Measurements from ENCODE around the gene ATRNL1. TPM values are rescaled to one million over a fixed set of nuclear protein-coding genes. Genes with fewer than 3 reads are reported as not detected.
"Not testable (repeated sequence)": the region's sequence is repeated elsewhere in the genome, so short reads cannot be mapped to it uniquely, and the experiment has no call there.

Gene ATRNL1
- total RNA-seq, 1 experiment from 2014 or later = not detected

- no peak for ATAC-seq
- H3K36me3 ChIP-seq (ENCODE audit: low read depth, low read length) = no peaks in the 10 kb centered on the region
- no peak overlapping the region for H3K4me3 ChIP-seq (ENCODE audit: low read length)
- H3K4me1 ChIP-seq (ENCODE audit: insufficient read depth, low read length) = no peaks in the 10 kb centered on the region
- H3K79me2 ChIP-seq (ENCODE audit: low read length) = no peaks in the 10 kb centered on the region
- no peaks in the 10 kb centered on the region for H3F3A ChIP-seq (ENCODE audit: low read length, unreplicated experiment)
- ChIA-PET POLR2A (ENCODE audit: unreplicated experiment) (no interaction called here), CTCF (no interaction called here)
- no TSS peak for BruUV-seq (replicated peaks)
- intact Hi-C loops (cut with micrococcal nuclease) = no loop called here
- no peaks in the 10 kb centered on the region for H4K20me1 ChIP-seq (ENCODE audit: low read length)
- no peak for DNase-seq
- H2AFZ ChIP-seq (ENCODE audit: low read length) = no peak overlapping the region
- H3K9ac ChIP-seq (ENCODE audit: low read length) = no peak overlapping the region
- H3K9me3 ChIP-seq (ENCODE audit: low read length) = no peaks in the 10 kb centered on the region
- H3K27me3 ChIP-seq (ENCODE audit: low read length) = no peaks in the 10 kb centered on the region
- H3K27ac ChIP-seq (ENCODE audit: low read length) = no peak overlapping the region
- H3K9me2 ChIP-seq (replicated peaks; ENCODE audit: low read length) = no peaks in the 10 kb centered on the region
- TF ChIP-seq EZH2phosphoT487 (IDR thresholded peaks at IDR 0.05; ENCODE audit: borderline replicate concordance, low read length) (no peak), EZH2 (IDR thresholded peaks at IDR 0.05; ENCODE audit: low read length, unreplicated experiment) (no peak)
- TF ChIP-seq, protein P1, sequence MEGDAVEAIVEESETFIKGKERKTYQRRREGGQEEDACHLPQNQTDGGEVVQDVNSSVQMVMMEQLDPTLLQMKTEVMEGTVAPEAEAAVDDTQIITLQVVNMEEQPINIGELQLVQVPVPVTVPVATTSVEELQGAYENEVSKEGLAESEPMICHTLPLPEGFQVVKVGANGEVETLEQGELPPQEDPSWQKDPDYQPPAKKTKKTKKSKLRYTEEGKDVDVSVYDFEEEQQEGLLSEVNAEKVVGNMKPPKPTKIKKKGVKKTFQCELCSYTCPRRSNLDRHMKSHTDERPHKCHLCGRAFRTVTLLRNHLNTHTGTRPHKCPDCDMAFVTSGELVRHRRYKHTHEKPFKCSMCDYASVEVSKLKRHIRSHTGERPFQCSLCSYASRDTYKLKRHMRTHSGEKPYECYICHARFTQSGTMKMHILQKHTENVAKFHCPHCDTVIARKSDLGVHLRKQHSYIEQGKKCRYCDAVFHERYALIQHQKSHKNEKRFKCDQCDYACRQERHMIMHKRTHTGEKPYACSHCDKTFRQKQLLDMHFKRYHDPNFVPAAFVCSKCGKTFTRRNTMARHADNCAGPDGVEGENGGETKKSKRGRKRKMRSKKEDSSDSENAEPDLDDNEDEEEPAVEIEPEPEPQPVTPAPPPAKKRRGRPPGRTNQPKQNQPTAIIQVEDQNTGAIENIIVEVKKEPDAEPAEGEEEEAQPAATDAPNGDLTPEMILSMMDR (conservative IDR thresholded peaks at IDR 0.05; ENCODE audit: low read depth, low read length) = no peak
- no peak overlapping the region for H3K4me2 ChIP-seq (ENCODE audit: low read length)
Observed at GRCh38 chr10:115328331-115328730, 235.2 kb downstream of the ATRNL1 start.

GRCh38 chr10:115335366-115335765 lies 242.2 kb downstream of the ATRNL1 start:
- TF ChIP-seq, protein P1 (conservative IDR thresholded peaks at IDR 0.05; ENCODE audit: low read depth, low read length) = no peak
- TF ChIP-seq EZH2phosphoT487 (IDR thresholded peaks at IDR 0.05; ENCODE audit: borderline replicate concordance, low read length) = no peak
- no peak for TF ChIP-seq EZH2 (IDR thresholded peaks at IDR 0.05; ENCODE audit: low read length, unreplicated experiment)
- no peak for ATAC-seq
- no peaks in the 10 kb centered on the region for H3F3A ChIP-seq (ENCODE audit: low read length, unreplicated experiment)
- H3K36me3 ChIP-seq (ENCODE audit: low read depth, low read length) = no peaks in the 10 kb centered on the region
- no peak overlapping the region for H3K4me3 ChIP-seq (ENCODE audit: low read length)
- CTCF ChIA-PET = no interaction called here
- intact Hi-C loops (cut with micrococcal nuclease) = no loop called here
- H3K9ac ChIP-seq (ENCODE audit: low read length) = no peak overlapping the region
- H4K20me1 ChIP-seq (ENCODE audit: low read length) = no peaks in the 10 kb centered on the region
- no peaks in the 10 kb centered on the region for H3K27me3 ChIP-seq (ENCODE audit: low read length)
- POLR2A ChIA-PET (ENCODE audit: unreplicated experiment) = no interaction called here
- DNase-seq = no peak
- no TSS peak for BruUV-seq (replicated peaks)
- no peak overlapping the region for H3K27ac ChIP-seq (ENCODE audit: low read length)
- H3K9me2 ChIP-seq (replicated peaks; ENCODE audit: low read length) = no peaks in the 10 kb centered on the region
- H3K4me2 ChIP-seq (ENCODE audit: low read length) = no peak overlapping the region
- no peaks in the 10 kb centered on the region for H3K9me3 ChIP-seq (ENCODE audit: low read length)
- H3K79me2 ChIP-seq (ENCODE audit: low read length) = no peaks in the 10 kb centered on the region
- no peak overlapping the region for H2AFZ ChIP-seq (ENCODE audit: low read length)
- no peaks in the 10 kb centered on the region for H3K4me1 ChIP-seq (ENCODE audit: insufficient read depth, low read length)

DNA sequence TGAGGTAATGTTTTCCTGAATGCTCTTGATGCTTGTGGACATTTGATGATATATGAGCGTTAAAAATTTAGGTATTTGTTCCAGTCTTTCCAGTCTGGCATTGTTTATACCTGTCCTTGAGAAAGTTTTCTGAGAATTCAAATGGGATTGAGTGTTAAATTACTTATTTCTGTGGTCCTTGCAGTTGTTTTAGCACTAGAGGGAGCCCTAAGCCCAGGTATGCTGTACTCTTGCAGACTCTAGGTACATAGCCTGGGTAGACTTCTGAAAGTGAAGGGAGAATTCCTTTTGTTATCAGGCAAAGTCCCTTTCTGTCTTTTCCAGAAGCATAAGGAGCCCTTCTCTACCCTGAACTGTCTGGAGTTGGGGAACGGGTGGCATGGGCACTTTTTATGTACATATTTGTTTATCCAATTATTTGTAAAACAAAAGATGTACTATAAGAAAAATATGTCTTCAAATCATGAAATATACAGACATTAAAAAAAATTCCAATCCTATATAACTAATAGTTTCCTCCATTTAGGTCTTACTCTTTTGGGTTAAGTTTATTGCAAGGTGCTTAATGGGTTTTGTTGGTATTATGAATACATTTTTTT lies 262.1 kb downstream of the ATRNL1 start:
- CTCF ChIA-PET = no interaction called here
- Histone ChIP-seq H4K20me1 (ENCODE audit: low read length) (no peaks in the 10 kb centered on the region), H3K9me3 (ENCODE audit: low read length) (no peaks in the 10 kb centered on the region), H3K4me1 (ENCODE audit: insufficient read depth, low read length) (no peaks in the 10 kb centered on the region), H3K9me2 (replicated peaks; ENCODE audit: low read length) (no peaks in the 10 kb centered on the region), H3K36me3 (ENCODE audit: low read depth, low read length) (no peaks in the 10 kb centered on the region), H3K4me2 (ENCODE audit: low read length) (no peak overlapping the region), H3K27me3 (ENCODE audit: low read length) (no peaks in the 10 kb centered on the region), H3F3A (ENCODE audit: low read length, unreplicated experiment) (no peaks in the 10 kb centered on the region), H3K27ac (ENCODE audit: low read length) (no peak overlapping the region), H2AFZ (ENCODE audit: low read length) (no peak overlapping the region), H3K9ac (ENCODE audit: low read length) (no peak overlapping the region), H3K4me3 (ENCODE audit: low read length) (no peak overlapping the region), H3K79me2 (ENCODE audit: low read length) (no peaks in the 10 kb centered on the region)
- intact Hi-C loops (cut with micrococcal nuclease) = loop anchor here (2.0 to 10.0 kb wide), 2 partner anchors 1032 to 1430 kb away; no protein-coding TSS in a partner anchor
- BruUV-seq (replicated peaks) = no TSS peak
- TF ChIP-seq EZH2phosphoT487 (IDR thresholded peaks at IDR 0.05; ENCODE audit: borderline replicate concordance, low read length) (no peak), EZH2 (IDR thresholded peaks at IDR 0.05; ENCODE audit: low read length, unreplicated experiment) (no peak)
- TF ChIP-seq, protein P1 (conservative IDR thresholded peaks at IDR 0.05; ENCODE audit: low read depth, low read length) = peak; percentile 75
- peak; percentile 62 for DNase-seq
- POLR2A ChIA-PET (ENCODE audit: unreplicated experiment) = no interaction called here
- ATAC-seq = peak; percentile 50; the same call in 1 of the 2 replicates

- H3K4me1 ChIP-seq (ENCODE audit: insufficient read depth, low read length); H2AFZ ChIP-seq (ENCODE audit: low read length); POLR2A ChIA-PET (ENCODE audit: unreplicated experiment); CTCF ChIA-PET; ATAC-seq; H3K9me2 ChIP-seq (replicated peaks; ENCODE audit: low read length); H3K9me3 ChIP-seq (ENCODE audit: low read length); H3K4me2 ChIP-seq (ENCODE audit: low read length); H3K4me3 ChIP-seq (ENCODE audit: low read length); BruUV-seq (replicated peaks); H3K9ac ChIP-seq (ENCODE audit: low read length); intact Hi-C loops (cut with micrococcal nuclease); H3K79me2 ChIP-seq (ENCODE audit: low read length); DNase-seq; H3K36me3 ChIP-seq (ENCODE audit: low read depth, low read length); H3F3A ChIP-seq (ENCODE audit: low read length, unreplicated experiment); H3K27me3 ChIP-seq (ENCODE audit: low read length); H3K27ac ChIP-seq (ENCODE audit: low read length); H4K20me1 ChIP-seq (ENCODE audit: low read length): not testable (repeated sequence)
Observed at GRCh38 chr10:115367920-115368319, 274.8 kb downstream of the ATRNL1 start.
